IPS DF 19.7 (cell line): ENCODE data around the gene RPL21.
"Not testable (repeated sequence)": the region's sequence is repeated elsewhere in the genome, so short reads cannot be mapped to it uniquely, and the experiment has no call there.

Experiments used
- DNase-seq: peaks from one replicate; pipeline ENCODE4 v3.0.0-alpha.2; 2013; ENCODE audit warnings: low read depth, low spot score

RPL21 gene

DNA sequence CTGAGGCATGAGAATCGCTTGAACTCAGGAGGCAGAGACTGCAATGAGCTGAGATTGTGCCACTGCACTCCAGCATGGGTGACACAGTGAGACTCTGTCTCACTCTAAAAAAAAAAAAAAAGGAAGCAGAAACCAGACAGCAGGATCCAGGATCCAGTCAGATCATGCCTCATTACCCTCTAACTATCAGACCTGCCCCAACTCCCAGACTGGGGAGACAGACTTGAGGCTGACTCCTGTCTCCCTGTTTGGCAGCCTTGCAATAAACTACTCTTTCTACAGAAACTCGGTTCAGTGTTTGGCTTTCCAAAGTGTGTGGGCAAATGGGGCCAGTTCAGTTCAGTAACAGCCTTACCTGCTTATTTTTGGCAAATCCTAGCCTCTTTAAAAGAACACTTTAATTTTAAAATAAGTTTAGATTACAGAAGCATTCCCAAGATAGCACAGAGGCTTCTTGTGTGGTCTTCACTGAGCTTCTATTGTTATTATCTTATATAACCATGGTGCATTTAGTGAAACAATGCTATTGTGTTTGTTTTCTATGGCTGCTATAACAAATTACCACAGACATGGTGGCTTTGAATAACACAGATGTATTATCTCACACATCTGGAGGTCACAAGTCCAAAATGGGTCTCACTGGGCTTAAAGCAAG is 37.8 kb downstream of the RPL21 start:
- DNase-seq: no peak

DNA sequence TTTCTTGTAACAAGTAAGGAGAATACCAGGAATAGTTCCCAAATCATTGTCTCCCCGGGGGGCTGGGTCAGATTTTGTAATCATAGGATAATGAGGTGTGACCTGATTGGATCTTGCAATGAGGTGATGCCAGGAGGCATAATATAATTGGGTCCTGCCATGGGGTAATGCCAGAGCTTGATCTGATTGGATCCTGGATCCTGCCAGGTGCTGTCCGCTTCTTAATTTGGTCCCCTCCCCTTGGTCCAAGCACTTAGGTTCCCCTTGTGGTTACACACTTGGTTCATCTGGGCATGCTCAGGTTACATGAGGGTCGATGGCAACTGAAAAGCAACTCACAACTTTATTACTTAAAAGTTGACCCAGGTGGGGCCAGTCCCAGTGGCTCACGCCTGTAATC is 39.4 kb downstream of the RPL21 start:
- no peak for DNase-seq

DNA sequence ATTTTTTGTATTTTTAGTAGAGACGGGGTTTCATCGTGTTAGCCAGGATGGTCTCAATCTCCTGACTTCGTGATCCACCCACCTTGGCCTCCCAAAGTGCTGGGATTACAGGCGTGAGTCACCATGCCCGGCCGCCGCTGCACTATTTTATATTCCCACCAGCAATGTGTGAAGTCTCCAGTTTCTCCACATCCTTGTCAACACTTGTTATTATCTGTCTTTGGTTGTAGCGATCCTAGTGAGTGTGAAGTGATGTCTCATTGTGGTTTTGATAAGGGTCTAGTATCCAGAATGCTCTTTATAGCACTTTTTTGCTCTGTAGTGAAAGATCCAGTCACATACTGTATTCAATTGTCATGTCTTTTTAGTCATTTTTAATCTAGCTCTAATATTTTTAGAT is 40.6 kb downstream of the RPL21 start:
- not testable (repeated sequence) for DNase-seq

DNA sequence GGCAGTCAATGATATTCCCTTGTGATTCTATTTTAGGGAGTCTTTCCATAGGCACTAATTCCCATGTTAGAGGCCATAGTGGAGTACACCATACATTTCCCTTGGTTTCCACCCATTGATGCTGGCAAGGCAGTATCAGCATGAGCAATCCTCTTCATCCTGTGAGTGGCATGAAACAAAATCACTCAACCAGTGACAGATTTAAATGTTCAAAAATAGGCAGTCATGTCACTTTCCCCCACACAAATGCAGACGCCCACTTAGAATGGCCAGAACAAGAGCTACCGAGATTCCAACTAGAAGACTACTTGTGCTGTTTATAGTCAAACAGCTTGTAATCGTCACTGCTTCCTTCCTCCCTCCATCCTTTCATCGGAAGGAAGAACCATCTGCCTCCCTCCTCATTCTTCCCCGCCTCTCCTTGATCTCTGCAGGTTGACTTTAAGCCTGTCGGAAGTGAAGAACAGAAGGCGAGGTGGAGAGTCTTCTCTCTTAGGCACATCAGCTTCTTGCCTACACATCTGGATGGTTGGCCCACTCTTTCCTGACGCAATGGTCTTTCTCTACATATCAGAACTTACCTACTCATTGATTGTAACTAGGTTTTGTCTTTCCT is 41.8 kb downstream of the RPL21 start:
- no peak for DNase-seq

DNA sequence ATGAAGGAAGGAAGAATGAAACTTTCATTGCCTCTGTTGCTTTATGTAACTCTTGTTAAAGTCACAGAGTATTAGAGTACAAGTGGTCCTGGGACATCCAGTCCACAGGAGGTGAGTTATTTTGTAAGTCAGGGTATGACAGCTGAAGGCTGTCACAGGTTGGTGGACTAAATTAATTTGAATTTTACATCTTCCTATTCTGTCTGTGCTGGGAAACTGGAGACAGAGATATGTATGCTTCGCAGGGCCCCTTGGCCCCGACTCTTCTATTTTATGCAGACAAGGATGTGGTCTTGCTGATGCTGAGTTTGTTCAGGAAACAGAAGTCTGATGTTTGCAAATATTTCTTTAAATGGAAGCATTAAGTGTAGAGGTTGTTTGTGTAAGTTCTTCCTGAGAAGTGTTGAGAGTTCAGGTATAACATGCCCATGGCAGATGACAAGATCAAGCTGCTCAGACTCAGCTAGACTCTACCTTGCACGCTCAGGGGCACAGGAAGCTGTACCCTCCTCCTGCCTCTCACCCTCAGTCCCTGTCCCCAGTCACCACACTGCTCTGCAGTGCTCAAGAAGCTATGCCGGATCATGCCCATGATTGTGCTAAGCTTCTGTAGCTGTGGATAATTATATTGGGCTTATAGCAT is 42.6 kb downstream of the RPL21 start:
- DNase-seq: no peak

DNA sequence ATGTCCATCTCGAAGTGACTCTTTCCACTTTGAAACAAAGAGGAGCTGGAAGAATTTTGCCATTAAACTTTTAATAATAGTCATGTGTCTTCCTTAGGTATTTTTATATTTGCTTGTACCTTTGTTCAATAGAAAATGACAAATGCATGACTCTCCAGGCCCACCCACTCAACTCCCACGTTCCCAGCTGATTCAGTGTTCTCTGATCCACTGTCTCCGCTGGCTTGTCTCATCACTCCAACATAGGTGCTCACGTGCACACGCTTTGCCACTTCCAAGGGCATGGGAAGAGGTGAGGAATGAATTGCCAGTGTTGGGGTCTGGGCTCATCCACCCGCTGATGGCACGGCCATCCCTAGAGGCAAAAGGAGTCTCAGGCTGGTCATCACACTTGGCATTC is 43.7 kb downstream of the RPL21 start:
- no peak for DNase-seq

DNA sequence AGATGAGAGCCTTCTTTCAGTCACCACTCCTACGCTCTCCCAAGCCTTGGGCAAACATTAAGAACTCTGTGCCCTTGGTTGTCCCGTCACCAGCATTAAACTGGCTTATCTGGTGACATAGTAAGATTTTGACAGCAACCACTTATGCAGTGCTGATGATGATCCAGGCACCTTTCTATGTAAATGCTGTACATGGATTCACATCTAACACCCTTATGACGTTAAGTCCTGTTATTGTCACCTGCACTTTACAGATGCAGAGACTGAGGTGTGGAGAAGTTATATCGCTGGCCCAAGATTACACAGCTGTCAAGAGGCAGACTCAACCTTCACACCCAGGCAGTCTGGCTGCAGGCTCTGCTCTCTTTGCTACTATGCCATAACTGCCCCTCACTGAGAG is 44.3 kb downstream of the RPL21 start:
- DNase-seq: no peak

DNA sequence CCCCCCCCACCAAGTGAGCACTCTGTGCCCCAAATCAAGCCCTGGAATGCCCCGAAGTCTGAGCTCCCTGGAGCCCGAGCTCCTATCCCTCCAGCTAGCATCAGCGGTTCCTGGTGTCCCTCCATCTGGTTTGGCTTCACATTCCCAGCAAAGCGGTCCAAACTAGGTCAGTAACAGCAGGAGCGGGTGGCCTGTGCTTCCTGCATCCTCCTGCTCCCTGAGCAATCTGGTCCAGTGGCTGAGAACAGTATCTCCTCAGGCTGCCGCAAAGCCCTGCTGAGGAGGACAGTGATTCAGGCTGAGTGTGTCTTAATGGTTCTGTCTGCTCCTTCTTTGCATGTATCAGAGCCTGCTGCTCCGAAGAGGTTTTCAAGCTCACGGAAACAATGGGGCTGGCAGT is 45.1 kb downstream of the RPL21 start:
- DNase-seq: no peak

DNA sequence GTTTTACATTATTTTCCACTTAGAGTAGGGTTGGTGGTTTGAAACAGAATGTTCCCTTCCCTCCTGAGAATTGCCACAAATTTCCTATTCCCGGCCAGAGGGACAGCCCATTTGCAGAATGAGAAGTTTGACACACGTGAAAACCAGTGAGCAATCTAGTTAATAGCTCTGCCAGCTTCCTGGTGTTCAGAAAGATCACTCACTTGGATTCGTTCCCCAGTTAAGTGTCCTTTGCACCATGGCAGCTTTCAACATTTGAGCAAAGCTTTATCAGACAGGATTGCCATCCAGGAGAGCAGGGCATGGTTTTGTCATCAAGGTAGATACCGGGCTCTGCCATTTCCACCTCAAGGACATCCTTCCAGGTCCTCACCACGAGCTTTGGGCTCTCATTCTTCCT is 47.5 kb downstream of the RPL21 start:
- no peak for DNase-seq

DNA sequence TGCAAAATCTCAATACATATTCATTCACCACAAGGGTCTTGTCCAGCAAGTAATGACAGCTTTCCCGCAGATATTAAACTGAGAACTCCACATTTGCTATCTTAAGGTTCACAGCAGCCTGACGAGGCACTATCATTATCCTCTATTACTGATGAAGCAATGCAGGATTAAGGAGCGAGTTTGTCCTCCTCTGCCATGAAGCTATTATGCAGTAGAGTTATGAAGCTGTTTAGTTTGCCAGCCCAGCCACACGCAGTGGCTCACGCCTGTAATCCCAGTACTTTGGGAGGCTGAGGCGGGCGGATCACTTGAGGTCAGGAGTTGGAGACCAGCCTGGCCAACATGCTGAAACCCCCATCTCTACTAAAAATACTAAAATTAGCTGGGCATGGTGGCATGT is 49.0 kb downstream of the RPL21 start:
- DNase-seq: not testable (repeated sequence)

DNA sequence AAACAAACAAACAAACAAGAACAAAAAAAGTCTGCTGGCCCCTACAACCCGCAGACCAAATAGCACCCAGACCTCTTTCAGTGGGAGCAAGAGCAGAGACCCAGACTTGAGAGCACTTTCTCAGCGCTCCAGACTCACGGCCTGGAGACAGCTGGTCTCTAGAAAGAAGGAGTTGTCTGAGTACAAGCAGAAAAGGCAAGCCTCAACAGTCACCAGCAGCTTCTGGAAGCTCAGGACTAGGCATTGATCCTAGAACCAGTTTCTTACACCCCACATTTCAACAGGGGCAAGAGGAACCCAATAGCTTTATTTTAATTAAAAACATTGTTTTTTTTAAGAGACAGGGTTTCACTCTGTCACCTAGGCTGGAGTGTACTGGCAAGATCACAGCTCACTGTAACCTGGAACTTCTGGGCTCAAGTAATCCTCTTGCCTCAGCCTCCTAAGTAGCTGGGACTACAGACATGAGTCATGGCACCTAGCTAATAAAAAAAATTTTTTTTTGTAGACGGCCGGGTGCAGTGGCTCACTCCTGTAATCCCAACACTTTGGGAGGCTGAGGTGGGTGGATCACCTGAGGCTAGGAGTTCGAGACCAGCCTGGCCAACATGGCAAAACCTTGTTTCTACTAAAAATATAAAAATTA is 49.7 kb downstream of the RPL21 start:
- DNase-seq: no peak

DNA sequence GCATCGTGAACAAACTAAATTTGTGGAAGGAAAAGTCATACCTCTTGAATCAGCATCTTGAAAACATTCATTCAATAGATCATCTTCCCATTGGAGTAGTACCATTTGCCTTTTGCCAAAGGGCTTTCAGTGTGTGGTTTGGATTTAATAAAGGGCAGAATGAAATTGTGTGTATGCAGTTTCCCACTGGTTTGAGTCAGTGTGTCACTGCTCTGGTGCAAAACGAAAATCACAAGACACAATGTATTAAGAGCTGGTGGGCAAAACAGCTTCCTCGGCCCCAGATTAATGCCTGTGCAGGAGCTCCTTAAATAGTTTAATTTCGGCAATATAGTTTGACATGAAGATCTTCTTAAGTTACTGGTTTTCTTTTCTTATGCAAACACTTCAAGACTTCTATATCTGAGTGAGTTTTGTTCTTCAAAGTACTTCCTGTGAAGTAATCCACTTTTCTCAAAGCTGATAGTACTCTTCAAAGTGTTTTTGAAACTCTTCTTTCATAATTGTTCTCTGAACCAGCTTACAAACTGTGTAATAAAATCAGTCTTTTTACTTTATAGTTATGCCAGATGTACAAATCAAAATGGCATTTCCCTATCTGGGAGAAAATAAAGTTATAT is 51.4 kb downstream of the RPL21 start:
- no peak for DNase-seq

DNA sequence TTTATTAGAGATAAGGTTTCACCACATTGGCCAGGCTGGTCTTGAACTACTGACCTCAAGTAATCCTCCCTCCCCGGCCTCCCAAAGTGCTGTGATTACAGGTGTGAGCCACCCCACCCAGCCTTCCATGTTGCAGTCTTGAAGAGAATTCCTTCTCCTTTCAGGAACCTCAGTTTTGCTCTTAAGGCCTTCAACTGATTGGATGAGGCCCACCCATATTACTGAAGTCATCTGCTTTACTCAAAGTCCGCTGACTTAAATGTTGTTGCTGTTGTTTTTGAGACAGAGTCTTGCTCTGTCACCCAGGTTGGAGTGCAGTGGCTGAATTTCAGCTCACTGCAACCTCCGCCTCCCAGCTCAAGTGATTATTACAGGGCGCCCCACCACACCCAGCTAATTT is 52.7 kb downstream of the RPL21 start:
- DNase-seq: no peak

DNA sequence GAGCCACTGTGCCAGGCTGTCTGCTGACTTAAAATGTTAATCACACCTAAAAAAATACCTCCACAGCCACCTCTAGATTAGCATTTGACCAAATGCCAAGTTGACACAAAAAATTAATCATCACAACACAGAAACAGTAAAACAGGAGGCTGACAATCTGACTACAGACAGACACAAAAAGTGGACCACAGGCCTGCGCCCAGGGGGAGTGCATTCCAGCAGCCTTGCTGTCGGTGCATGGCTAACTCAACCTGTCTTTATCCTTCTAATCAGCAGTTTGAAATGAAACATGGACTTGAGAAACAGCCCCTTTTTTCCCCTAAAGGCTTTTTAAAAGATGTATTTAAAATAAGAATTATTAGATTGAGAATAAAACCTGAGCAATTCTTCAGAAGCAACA is 53.3 kb downstream of the RPL21 start:
- DNase-seq: no peak
